ENCODE results near the gene RASGRF1. TPM values are rescaled to one million over a fixed set of nuclear protein-coding genes. Genes with fewer than 3 reads are reported as not detected.

Gene RASGRF1
- total and polyA plus RNA-seq, 9 of the 15 experiments (the other 6 are each of a cell fraction or from before 2014, with no cell fraction given), result 0.03 to 0.58 (median 0.06) TPM; not detected in 1

GRCh38 chr15:78951841-78952238 is 138.7 kb downstream of the RASGRF1 start (continued):
- TF ChIP-seq, protein P1, sequence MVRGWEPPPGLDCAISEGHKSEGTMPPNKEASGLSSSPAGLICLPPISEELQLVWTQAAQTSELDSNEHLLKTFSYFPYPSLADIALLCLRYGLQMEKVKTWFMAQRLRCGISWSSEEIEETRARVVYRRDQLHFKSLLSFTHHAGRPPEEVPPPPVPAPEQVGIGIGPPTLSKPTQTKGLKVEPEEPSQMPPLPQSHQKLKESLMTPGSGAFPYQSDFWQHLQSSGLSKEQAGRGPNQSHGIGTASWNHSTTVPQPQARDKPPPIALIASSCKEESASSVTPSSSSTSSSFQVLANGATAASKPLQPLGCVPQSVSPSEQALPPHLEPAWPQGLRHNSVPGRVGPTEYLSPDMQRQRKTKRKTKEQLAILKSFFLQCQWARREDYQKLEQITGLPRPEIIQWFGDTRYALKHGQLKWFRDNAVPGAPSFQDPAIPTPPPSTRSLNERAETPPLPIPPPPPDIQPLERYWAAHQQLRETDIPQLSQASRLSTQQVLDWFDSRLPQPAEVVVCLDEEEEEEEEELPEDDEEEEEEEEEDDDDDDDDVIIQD (CRISPR knock-in tag; IDR thresholded peaks at IDR 0.05), result no peak
- no peak for TF ChIP-seq ZBTB17 (CRISPR knock-in tag; IDR thresholded peaks at IDR 0.05)
- TF ChIP-seq FOXJ3 (CRISPR knock-in tag; IDR thresholded peaks at IDR 0.05), result no peak
- TF ChIP-seq ZNF507 (tag; conservative IDR thresholded peaks at IDR 0.05), result no peak
- TF ChIP-seq, protein P2, sequence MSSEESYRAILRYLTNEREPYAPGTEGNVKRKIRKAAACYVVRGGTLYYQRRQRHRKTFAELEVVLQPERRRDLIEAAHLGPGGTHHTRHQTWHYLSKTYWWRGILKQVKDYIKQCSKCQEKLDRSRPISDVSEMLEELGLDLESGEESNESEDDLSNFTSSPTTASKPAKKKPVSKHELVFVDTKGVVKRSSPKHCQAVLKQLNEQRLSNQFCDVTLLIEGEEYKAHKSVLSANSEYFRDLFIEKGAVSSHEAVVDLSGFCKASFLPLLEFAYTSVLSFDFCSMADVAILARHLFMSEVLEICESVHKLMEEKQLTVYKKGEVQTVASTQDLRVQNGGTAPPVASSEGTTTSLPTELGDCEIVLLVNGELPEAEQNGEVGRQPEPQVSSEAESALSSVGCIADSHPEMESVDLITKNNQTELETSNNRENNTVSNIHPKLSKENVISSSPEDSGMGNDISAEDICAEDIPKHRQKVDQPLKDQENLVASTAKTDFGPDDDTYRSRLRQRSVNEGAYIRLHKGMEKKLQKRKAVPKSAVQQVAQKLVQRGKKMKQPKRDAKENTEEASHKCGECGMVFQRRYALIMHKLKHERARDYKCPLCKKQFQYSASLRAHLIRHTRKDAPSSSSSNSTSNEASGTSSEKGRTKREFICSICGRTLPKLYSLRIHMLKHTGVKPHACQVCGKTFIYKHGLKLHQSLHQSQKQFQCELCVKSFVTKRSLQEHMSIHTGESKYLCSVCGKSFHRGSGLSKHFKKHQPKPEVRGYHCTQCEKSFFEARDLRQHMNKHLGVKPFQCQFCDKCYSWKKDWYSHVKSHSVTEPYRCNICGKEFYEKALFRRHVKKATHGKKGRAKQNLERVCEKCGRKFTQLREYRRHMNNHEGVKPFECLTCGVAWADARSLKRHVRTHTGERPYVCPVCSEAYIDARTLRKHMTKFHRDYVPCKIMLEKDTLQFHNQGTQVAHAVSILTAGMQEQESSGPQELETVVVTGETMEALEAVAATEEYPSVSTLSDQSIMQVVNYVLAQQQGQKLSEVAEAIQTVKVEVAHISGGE (CRISPR knock-in tag; IDR thresholded peaks at IDR 0.05), result no peak
- TF ChIP-seq, protein P3, sequence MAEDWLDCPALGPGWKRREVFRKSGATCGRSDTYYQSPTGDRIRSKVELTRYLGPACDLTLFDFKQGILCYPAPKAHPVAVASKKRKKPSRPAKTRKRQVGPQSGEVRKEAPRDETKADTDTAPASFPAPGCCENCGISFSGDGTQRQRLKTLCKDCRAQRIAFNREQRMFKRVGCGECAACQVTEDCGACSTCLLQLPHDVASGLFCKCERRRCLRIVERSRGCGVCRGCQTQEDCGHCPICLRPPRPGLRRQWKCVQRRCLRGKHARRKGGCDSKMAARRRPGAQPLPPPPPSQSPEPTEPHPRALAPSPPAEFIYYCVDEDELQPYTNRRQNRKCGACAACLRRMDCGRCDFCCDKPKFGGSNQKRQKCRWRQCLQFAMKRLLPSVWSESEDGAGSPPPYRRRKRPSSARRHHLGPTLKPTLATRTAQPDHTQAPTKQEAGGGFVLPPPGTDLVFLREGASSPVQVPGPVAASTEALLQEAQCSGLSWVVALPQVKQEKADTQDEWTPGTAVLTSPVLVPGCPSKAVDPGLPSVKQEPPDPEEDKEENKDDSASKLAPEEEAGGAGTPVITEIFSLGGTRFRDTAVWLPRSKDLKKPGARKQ (CRISPR knock-in tag; IDR thresholded peaks at IDR 0.05), result no peak
- peak; percentile 59 to 88 for TF ChIP-seq FOXA3 (CRISPR knock-in tag; conservative IDR thresholded peaks at IDR 0.05 in 1 of 2, IDR thresholded peaks at IDR 0.05 in 1 of 2)
- TF ChIP-seq MTA3 (IDR thresholded peaks at IDR 0.05; ENCODE audit: borderline replicate concordance), result no peak
- TF ChIP-seq CBFA2T3 (IDR thresholded peaks at IDR 0.05), result peak; percentile 14; the same call in 1 of the 2 replicates
- TF ChIP-seq ZBTB12 (CRISPR knock-in tag; IDR thresholded peaks at IDR 0.05), result no peak
- TF ChIP-seq CGGBP1 (CRISPR knock-in tag; IDR thresholded peaks at IDR 0.05), result no peak
- peak; percentile 68 for TF ChIP-seq ATF3 (IDR thresholded peaks at IDR 0.05)
- no peak for TF ChIP-seq ATF3 (CRISPR knock-in tag; conservative IDR thresholded peaks at IDR 0.05)
- no peak for TF ChIP-seq MTA2 (IDR thresholded peaks at IDR 0.05; ENCODE audit: low read depth)
- no peak for TF ChIP-seq KDM2B (CRISPR knock-in tag; IDR thresholded peaks at IDR 0.05)
- peak; percentile 20; the same call in 1 of the 2 replicates for TF ChIP-seq SMARCE1 (IDR thresholded peaks at IDR 0.05)
- TF ChIP-seq MEF2A (IDR thresholded peaks at IDR 0.05; ENCODE audit: control insufficient read depth, low read depth, low read length), result peak; percentile 88
- no peak for TF ChIP-seq ZNF444 (CRISPR knock-in tag; IDR thresholded peaks at IDR 0.05)
- TF ChIP-seq SRSF1 (IDR thresholded peaks at IDR 0.05; ENCODE audit: low read depth, low read length), result no peak
